H1 (cell line): ENCODE results near the gene ELFN2. TPM values are rescaled to one million over a fixed set of nuclear protein-coding genes. Genes with fewer than 3 reads are reported as not detected.

Experiments used
- CTCF ChIA-PET: fragments of 300-600 bp; sonication (Branson Sonifier 250); formaldehyde crosslinking; loops from one replicate; lab custom pipeline; 2021; ENCODE audit not compliant: partially characterized antibody; lab: Charles Lee
- POLR2A ChIA-PET: fragments of 300-600 bp; sonication (Branson Sonifier 250); formaldehyde crosslinking; loops from one replicate; lab custom pipeline; 2021; ENCODE audit warnings: inconsistent platforms; ENCODE audit not compliant: partially characterized antibody; lab: Charles Lee
- DNase-seq, 2 experiments: peaks; one replicate each; pipeline versions ENCODE4 v3.0.0 to v3.0.0-alpha.2; 2010 to 2022; ENCODE audit warnings: low spot score in 2 of 2, low read depth in 1 of 2, mixed read lengths in 1 of 2
- FAIRE-seq: peaks from 2 replicates; lab custom pipeline; 2011; peaks lifted over from hg19 to GRCh38; lab: Jason Lieb, UNC
- H2AFZ ChIP-seq: 2 replicates; pipeline ENCODE4 v1.8.1; 2012; ENCODE audit warnings: low read length, inconsistent platforms
- H2AK5ac ChIP-seq: 2 replicates; pipeline ENCODE4 v1.6.1; 2013; ENCODE audit warnings: low read depth, low read length
- H2BK120ac ChIP-seq: replicated peaks from 2 replicates; pipeline ENCODE3; 2013; ENCODE audit warnings: low read depth, low read length, inconsistent platforms
- H2BK12ac ChIP-seq: 2 replicates; pipeline ENCODE4 v1.6.1; 2013; ENCODE audit warnings: low read depth, low read length
- H2BK15ac ChIP-seq: 2 replicates; pipeline ENCODE4 v1.6.1; 2013; ENCODE audit warnings: low read length
- H2BK20ac ChIP-seq: 2 replicates; pipeline ENCODE4 v1.6.1; 2013; ENCODE audit warnings: low read length
- H2BK5ac ChIP-seq: 2 replicates; pipeline ENCODE4 v1.6.1; 2013; ENCODE audit warnings: low read depth, low read length
- H3K14ac ChIP-seq: 2 replicates; pipeline ENCODE4 v1.6.1; 2013; ENCODE audit warnings: inconsistent platforms; ENCODE audit not compliant: insufficient read length
- H3K18ac ChIP-seq: 2 replicates; pipeline ENCODE4 v1.6.1; 2013; ENCODE audit warnings: low read length; ENCODE audit errors: extremely low read depth
- H3K23ac ChIP-seq: 2 replicates; pipeline ENCODE4 v1.6.1; 2013; ENCODE audit warnings: inconsistent platforms; ENCODE audit not compliant: insufficient read length
- H3K23me2 ChIP-seq: 2 replicates; pipeline ENCODE4 v1.6.1; 2013; ENCODE audit warnings: low read depth, low read length
- H3K27ac ChIP-seq: 2 replicates; pipeline ENCODE4 v1.6.1; 2011; ENCODE audit warnings: low read depth, low read length, inconsistent platforms
- H3K27me3 ChIP-seq, 4 experiments: replicated peaks in 1 of 4; 1 replicate in 1 of 4; 2 replicates in 3 of 4; pipeline versions ENCODE4 v1.6.1 to v1.8.1; 2011 to 2013; ENCODE audit warnings: low read length in 3 of 4, mild to moderate bottlenecking in 3 of 4, inconsistent platforms in 2 of 4, mixed read lengths in 2 of 4, moderate library complexity in 1 of 4; ENCODE audit not compliant: control insufficient read depth in 3 of 4, insufficient read depth in 3 of 4; ENCODE audit errors: extremely low read depth in 1 of 4
- H3K36me3 ChIP-seq, 4 experiments: 2 replicates each; pipeline versions ENCODE4 v1.6.1 to v1.8.1; 2011 to 2013; ENCODE audit warnings: mild to moderate bottlenecking in 4 of 4, low read length in 3 of 4, moderate library complexity in 2 of 4, control low read depth in 1 of 4, inconsistent platforms in 1 of 4; ENCODE audit not compliant: insufficient read depth in 4 of 4, control insufficient read depth in 2 of 4
- H3K4ac ChIP-seq: replicated peaks from 2 replicates; pipeline ENCODE3; 2013; ENCODE audit warnings: low read length, low read depth, mixed read lengths, inconsistent platforms; ENCODE audit not compliant: insufficient read length
- H3K4me1 ChIP-seq, 4 experiments: replicated peaks in 1 of 4; 1 replicate in 1 of 4; 2 replicates in 3 of 4; pipeline versions ENCODE4 v1.6.1 to v1.8.1; 2011 to 2013; ENCODE audit warnings: low read length in 3 of 4, inconsistent platforms in 2 of 4, mixed read lengths in 1 of 4; ENCODE audit not compliant: insufficient read depth in 4 of 4, control insufficient read depth in 3 of 4
- H3K4me2 ChIP-seq, 2 experiments: 2 replicates each; pipeline versions ENCODE4 v1.6.1 to v1.8.1; 2011 to 2013; ENCODE audit warnings: low read depth in 2 of 2, low read length in 2 of 2, control low read depth in 1 of 2, inconsistent platforms in 1 of 2, mild to moderate bottlenecking in 1 of 2; ENCODE audit not compliant: insufficient read depth in 1 of 2
- H3K4me3 ChIP-seq, 4 experiments: fragments of 200-600, 300-600 bp in 1 of 4; sonication (generic), shearing (Covaris generic), sonication (Bioruptor Twin) in 1 of 4; 2 replicates each; pipeline versions ENCODE4 v1.5.1 to v1.8.1; 2011 to 2016; ENCODE audit warnings: low read length in 4 of 4, low read depth in 3 of 4, control low read depth in 2 of 4, inconsistent platforms in 2 of 4, mild to moderate bottlenecking in 2 of 4, mixed read lengths in 1 of 4, moderate library complexity in 1 of 4; ENCODE audit not compliant: insufficient read depth in 2 of 4; ENCODE audit errors: extremely low read depth in 1 of 4
- H3K56ac ChIP-seq: replicated peaks from 2 replicates; pipeline ENCODE3; 2013; ENCODE audit warnings: low read depth, mild to moderate bottlenecking, mixed read lengths, low read length, inconsistent platforms; ENCODE audit not compliant: insufficient read length
- H3K79me1 ChIP-seq: 2 replicates; pipeline ENCODE4 v1.6.1; 2013; ENCODE audit warnings: low read depth, low read length, control low read depth
- H3K79me2 ChIP-seq, 2 experiments: 2 replicates each; pipeline versions ENCODE4 v1.6.1 to v1.8.1; 2012 to 2013; ENCODE audit warnings: low read length in 2 of 2, mild to moderate bottlenecking in 2 of 2, inconsistent platforms in 1 of 2; ENCODE audit not compliant: insufficient read depth in 2 of 2, control insufficient read depth in 1 of 2
- H3K9ac ChIP-seq, 4 experiments: replicated peaks in 1 of 4; 1 replicate in 1 of 4; 2 replicates in 3 of 4; pipeline versions ENCODE4 v1.6.1 to v1.8.1; 2011 to 2013; ENCODE audit warnings: low read depth in 3 of 4, low read length in 3 of 4, control low read depth in 2 of 4, mild to moderate bottlenecking in 2 of 4, moderate library complexity in 2 of 4, inconsistent platforms in 1 of 4; ENCODE audit errors: extremely low read depth in 1 of 4
- H3K9me3 ChIP-seq, 2 experiments: 2 replicates each; pipeline versions ENCODE4 v1.6.1 to v1.8.1; 2012 to 2013; ENCODE audit warnings: mild to moderate bottlenecking in 2 of 2, moderate library complexity in 2 of 2, control low read depth in 1 of 2, inconsistent platforms in 1 of 2, low read depth in 1 of 2, low read length in 1 of 2, mixed read lengths in 1 of 2; ENCODE audit not compliant: insufficient read depth in 2 of 2
- H4K20me1 ChIP-seq, 2 experiments: replicated peaks in 1 of 2; 2 replicates each; pipeline versions ENCODE3 to v1.8.1; 2011 to 2013; ENCODE audit warnings: inconsistent platforms in 2 of 2, low read length in 2 of 2, mild to moderate bottlenecking in 1 of 2; ENCODE audit not compliant: insufficient read depth in 2 of 2, control insufficient read depth in 1 of 2
- H4K5ac ChIP-seq: 2 replicates; pipeline ENCODE4 v1.6.1; 2013; ENCODE audit warnings: low read length, low read depth, mixed read lengths, inconsistent platforms; ENCODE audit not compliant: insufficient read length
- H4K8ac ChIP-seq: 2 replicates; pipeline ENCODE4 v1.8.0; 2013; ENCODE audit warnings: mild to moderate bottlenecking, moderate library complexity, low read length, inconsistent platforms; ENCODE audit not compliant: insufficient read depth; ENCODE audit errors: extremely low read depth
- H4K91ac ChIP-seq: replicated peaks from 2 replicates; pipeline ENCODE3; 2013; ENCODE audit warnings: low read length, mixed read lengths, inconsistent platforms; ENCODE audit not compliant: insufficient read length
- CEBPB ChIP-seq: IDR thresholded peaks from 2 replicates; pipeline ENCODE4 v1.6.1; 2012; ENCODE audit warnings: low read depth, low read length
- HDAC2 ChIP-seq, 2 experiments: fragments of 300-600 bp in 1 of 2; sonication (generic) in 1 of 2; IDR thresholded peaks; 2 replicates each; pipeline ENCODE4 v1.6.1; 2011 to 2012; ENCODE audit warnings: low read depth in 2 of 2, low read length in 2 of 2, mild to moderate bottlenecking in 2 of 2, moderate library complexity in 2 of 2, borderline replicate concordance in 1 of 2, inconsistent platforms in 1 of 2
- HDAC6 ChIP-seq: IDR thresholded peaks from one replicate; pipeline ENCODE4 v1.7.1; 2012; ENCODE audit warnings: low read depth, mild to moderate bottlenecking, inconsistent platforms, low read length, moderate library complexity
- KDM5A ChIP-seq: fragments of 200-600 bp; IDR thresholded peaks from 2 replicates; pipeline ENCODE4 v1.7.1; 2012; ENCODE audit warnings: mild to moderate bottlenecking, low read length, inconsistent platforms, mixed read lengths
- NANOG ChIP-seq: IDR thresholded peaks from 2 replicates; pipeline ENCODE4 v1.6.1; 2011; ENCODE audit warnings: low read length, low read depth, mild to moderate bottlenecking, inconsistent platforms; ENCODE audit not compliant: insufficient read depth, poor library complexity, severe bottlenecking
- NRF1 ChIP-seq: IDR thresholded peaks from 2 replicates; pipeline ENCODE4 v1.6.1; 2011; ENCODE audit warnings: mild to moderate bottlenecking, low read depth, low read length, improper control_type of control experiment
- POU5F1 ChIP-seq: IDR thresholded peaks from 2 replicates; pipeline ENCODE4 v1.6.1; 2011; ENCODE audit warnings: low read depth, mild to moderate bottlenecking, low read length, moderate library complexity
- RFX5 ChIP-seq: IDR thresholded peaks from 2 replicates; pipeline ENCODE4 v1.6.1; 2011; ENCODE audit warnings: low read depth, low read length, improper control_type of control experiment, borderline replicate concordance
- RXRA ChIP-seq: IDR thresholded peaks from 2 replicates; pipeline ENCODE4 v1.6.1; 2011; ENCODE audit warnings: low read depth, mild to moderate bottlenecking, low read length, moderate library complexity; ENCODE audit not compliant: insufficient read depth
- SIN3A ChIP-seq, 2 experiments: IDR thresholded peaks in 1 of 2; conservative IDR thresholded peaks in 1 of 2; 2 replicates each; pipeline ENCODE4 v1.6.1; 2011 to 2012; ENCODE audit warnings: low read length in 2 of 2, improper control_type of control experiment in 1 of 2, low read depth in 1 of 2, mild to moderate bottlenecking in 1 of 2
- SP2 ChIP-seq: IDR thresholded peaks from 2 replicates; pipeline ENCODE4 v1.6.1; 2012; ENCODE audit warnings: mild to moderate bottlenecking, low read length, inconsistent platforms
- YY1 ChIP-seq: IDR thresholded peaks from 2 replicates; pipeline ENCODE4 v1.6.1; 2011; ENCODE audit warnings: low read depth, mild to moderate bottlenecking, low read length
- WGBS, 2 experiments: shearing (Covaris generic) in 1 of 2; methylation state at CpG; one replicate each; pipeline versions ENCODE4 v1.1.6 to v1.1.7; 2013 to 2015; ENCODE audit warnings: low lambda C conversion rate in 2 of 2, mixed read lengths in 2 of 2, inconsistent platforms in 1 of 2, low coverage in 1 of 2, missing lambda C conversion rate in 1 of 2; ENCODE audit not compliant: insufficient replicate concordance in 2 of 2, insufficient coverage in 1 of 2, insufficient read length in 1 of 2; ENCODE audit errors: extremely low coverage in 1 of 2, missing lambda C conversion rate in 1 of 2; 5-methylcytosine and 5-hydroxymethylcytosine counted together
- polyA plus RNA-seq, 7 experiments: library from polyadenylated mRNA; depleted of rRNA in 3 of 7; stranded (reverse) in 5 of 7; unstranded in 2 of 7; fragments of >200 nt in 5 of 7; fragments of 200-250 nt in 2 of 7; gene quantifications; 1 replicate in 5 of 7; 2 replicates in 1 of 7; 4 replicates in 1 of 7; pipeline versions ENCODE4 v1.2.1 to v1.2.3, GENCODE V29; 2011 to 2013; ENCODE audit warnings: missing spikeins in 2 of 7, mixed read lengths in 2 of 7
- total RNA-seq: library from RNA; stranded (reverse); fragmentation: NEBNext Ultra II Directional; extraction: Animal tissue kit (Norgen Biotek cat#: 25700); gene quantifications from 2 replicates; pipeline ENCODE4 v1.2.1, GENCODE V29; 2021
- TF ChIP-seq, protein P1 (sequence below): IDR thresholded peaks from 2 replicates; pipeline ENCODE4 v1.6.1; 2012; ENCODE audit warnings: low read length, inconsistent platforms

The ELFN2 gene
- total and polyA plus RNA-seq, 2 of the 8 experiments (the other 6 are each of a cell fraction or from before 2014, with no cell fraction given), result 0.63 to 0.88 TPM

GRCh38 chr22:37391702-37392101, 35.6 kb downstream of the ELFN2 start:
- no peak overlapping the region for H2BK15ac ChIP-seq
- no peak overlapping the region for H3K4me2 ChIP-seq
- H2BK5ac ChIP-seq, result no peak overlapping the region
- H3K9me3 ChIP-seq, result no peaks in the 10 kb centered on the region
- no peak overlapping the region for H3K23ac ChIP-seq
- H3K14ac ChIP-seq, result no peak overlapping the region
- no peaks in the 10 kb centered on the region for H3K36me3 ChIP-seq
- no peak overlapping the region for H3K4ac ChIP-seq
- no peak overlapping the region for H2BK120ac ChIP-seq
- H3K27ac ChIP-seq, result no peak overlapping the region
- H4K5ac ChIP-seq, result no peak overlapping the region
- no peak overlapping the region for H3K56ac ChIP-seq
- no peak for FAIRE-seq
- no peak overlapping the region for H4K8ac ChIP-seq
- H3K27me3 ChIP-seq, result no peaks in the 10 kb centered on the region; a peak in 1 of 7 replicates
- H2BK12ac ChIP-seq, result no peak overlapping the region
- no peak overlapping the region; the same call in 1 of the 2 replicates for H3K18ac ChIP-seq
- peaks cover 0 to 4% (median 0%) of the 10 kb centered on the region in 4 experiments; a peak in 3 of 7 replicates for H3K4me1 ChIP-seq
- H3K79me2 ChIP-seq, result no peaks in the 10 kb centered on the region
- H3K9ac ChIP-seq, result no peak overlapping the region
- CTCF ChIA-PET, result no interaction called here
- H4K91ac ChIP-seq, result no peak overlapping the region
- H4K20me1 ChIP-seq, result no peaks in the 10 kb centered on the region
- H3K23me2 ChIP-seq, result no peaks in the 10 kb centered on the region
- WGBS, 2 experiments, result 86% methylated on average over 7 of the region's 7 CpGs; no CpG with 5 or more reads in 1 of the 2 experiments
- no peak overlapping the region for H2BK20ac ChIP-seq
- H2AFZ ChIP-seq, result no peak overlapping the region
- H3K4me3 ChIP-seq, result no peak overlapping the region
- DNase-seq, result no peak
- H3K79me1 ChIP-seq, result no peaks in the 10 kb centered on the region
- POLR2A ChIA-PET, result no interaction called here
- no peak overlapping the region for H2AK5ac ChIP-seq
- TF ChIP-seq RXRA (no peak), RFX5 (no peak), SIN3A (conservative IDR thresholded peaks at IDR 0.05 in 1 of 2, IDR thresholded peaks at IDR 0.05 in 1 of 2; ENCODE audit: low read depth in 1 of 2, low read length in 2 of 2) (no peak), CEBPB (no peak), SP2 (no peak), POU5F1 (no peak), NRF1 (no peak), NANOG (no peak), YY1 (no peak), HDAC2 (IDR thresholded peaks at IDR 0.05; ENCODE audit: borderline replicate concordance in 1 of 2, low read depth in 2 of 2, low read length in 2 of 2) (no peak), KDM5A (no peak), HDAC6 (no peak)
- TF ChIP-seq, protein P1, sequence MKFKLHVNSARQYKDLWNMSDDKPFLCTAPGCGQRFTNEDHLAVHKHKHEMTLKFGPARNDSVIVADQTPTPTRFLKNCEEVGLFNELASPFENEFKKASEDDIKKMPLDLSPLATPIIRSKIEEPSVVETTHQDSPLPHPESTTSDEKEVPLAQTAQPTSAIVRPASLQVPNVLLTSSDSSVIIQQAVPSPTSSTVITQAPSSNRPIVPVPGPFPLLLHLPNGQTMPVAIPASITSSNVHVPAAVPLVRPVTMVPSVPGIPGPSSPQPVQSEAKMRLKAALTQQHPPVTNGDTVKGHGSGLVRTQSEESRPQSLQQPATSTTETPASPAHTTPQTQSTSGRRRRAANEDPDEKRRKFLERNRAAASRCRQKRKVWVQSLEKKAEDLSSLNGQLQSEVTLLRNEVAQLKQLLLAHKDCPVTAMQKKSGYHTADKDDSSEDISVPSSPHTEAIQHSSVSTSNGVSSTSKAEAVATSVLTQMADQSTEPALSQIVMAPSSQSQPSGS, result no peak
